ENCODE measurements around the gene SLC44A5.

SLC44A5 gene

GRCh38 chr1:75327395-75327794 is 283.5 kb downstream of the SLC44A5 start:
- H3K9me3 ChIP-seq (ENCODE audit: control insufficient read depth in 5 of 5, low read length in 5 of 5), result peaks cover 0 to 2% (median 0%) of the 10 kb centered on the region in 5 donors
- no peaks in the 10 kb centered on the region for H3K27me3 ChIP-seq (ENCODE audit: control insufficient read depth in 5 of 5, insufficient read depth in 4 of 5, low read length in 5 of 5)
- no peak overlapping the region for H3K4me3 ChIP-seq (ENCODE audit: low read depth in 1 of 5, low read length in 5 of 5)
- no peak overlapping the region for H3K9ac ChIP-seq (ENCODE audit: low read length in 5 of 5)
- no peak overlapping the region for H3K27ac ChIP-seq (ENCODE audit: low read depth, low read length)
- no peaks in the 10 kb centered on the region for H3K4me1 ChIP-seq (ENCODE audit: control insufficient read depth in 5 of 5, insufficient read depth in 5 of 5, low read length in 5 of 5)
- no peaks in the 10 kb centered on the region for H3K36me3 ChIP-seq (ENCODE audit: control insufficient read depth in 5 of 5, insufficient read depth in 5 of 5, low read length in 5 of 5)

GRCh38 chr1:75317976-75318375 is 292.9 kb downstream of the SLC44A5 start:
- Histone ChIP-seq H3K27me3 (ENCODE audit: control insufficient read depth in 5 of 5, insufficient read depth in 4 of 5, low read length in 5 of 5) (no peaks in the 10 kb centered on the region), H3K9ac (ENCODE audit: low read length in 5 of 5) (no peak overlapping the region), H3K36me3 (ENCODE audit: control insufficient read depth in 5 of 5, insufficient read depth in 5 of 5, low read length in 5 of 5) (no peaks in the 10 kb centered on the region), H3K4me1 (ENCODE audit: control insufficient read depth in 5 of 5, insufficient read depth in 5 of 5, low read length in 5 of 5) (no peaks in the 10 kb centered on the region), H3K4me3 (ENCODE audit: low read depth in 1 of 5, low read length in 5 of 5) (no peak overlapping the region), H3K9me3 (ENCODE audit: control insufficient read depth in 5 of 5, low read length in 5 of 5) (peaks cover 0 to 5% (median 3%) of the 10 kb centered on the region in 5 donors), H3K27ac (ENCODE audit: low read depth, low read length) (no peak overlapping the region)

GRCh38 chr1:75316230-75316629 is 294.7 kb downstream of the SLC44A5 start:
- no peaks in the 10 kb centered on the region for H3K27me3 ChIP-seq (ENCODE audit: control insufficient read depth in 5 of 5, insufficient read depth in 4 of 5, low read length in 5 of 5)
- no peaks in the 10 kb centered on the region for H3K4me1 ChIP-seq (ENCODE audit: control insufficient read depth in 5 of 5, insufficient read depth in 5 of 5, low read length in 5 of 5)
- H3K27ac ChIP-seq (ENCODE audit: low read depth, low read length), result no peak overlapping the region
- peaks cover 0 to 3% (median under 1%) of the 10 kb centered on the region in 5 donors for H3K9me3 ChIP-seq (ENCODE audit: control insufficient read depth in 5 of 5, low read length in 5 of 5)
- no peak overlapping the region for H3K4me3 ChIP-seq (ENCODE audit: low read depth in 1 of 5, low read length in 5 of 5)
- no peaks in the 10 kb centered on the region for H3K36me3 ChIP-seq (ENCODE audit: control insufficient read depth in 5 of 5, insufficient read depth in 5 of 5, low read length in 5 of 5)
- no peak overlapping the region for H3K9ac ChIP-seq (ENCODE audit: low read length in 5 of 5)

- Histone ChIP-seq H3K27ac (ENCODE audit: low read depth, low read length) (no peak overlapping the region), H3K4me1 (ENCODE audit: control insufficient read depth in 5 of 5, insufficient read depth in 5 of 5, low read length in 5 of 5) (no peaks in the 10 kb centered on the region), H3K27me3 (ENCODE audit: control insufficient read depth in 5 of 5, insufficient read depth in 4 of 5, low read length in 5 of 5) (no peaks in the 10 kb centered on the region), H3K9ac (ENCODE audit: low read length in 5 of 5) (no peak overlapping the region), H3K36me3 (ENCODE audit: control insufficient read depth in 5 of 5, insufficient read depth in 5 of 5, low read length in 5 of 5) (no peaks in the 10 kb centered on the region), H3K4me3 (ENCODE audit: low read depth in 1 of 5, low read length in 5 of 5) (no peak overlapping the region), H3K9me3 (ENCODE audit: control insufficient read depth in 5 of 5, low read length in 5 of 5) (no peaks in the 10 kb centered on the region)
Measured at GRCh38 chr1:75312620-75313019, 298.3 kb downstream of the SLC44A5 start.

GRCh38 chr1:75310067-75310466 is 300.8 kb downstream of the SLC44A5 start:
- no peaks in the 10 kb centered on the region for H3K4me1 ChIP-seq (ENCODE audit: control insufficient read depth in 5 of 5, insufficient read depth in 5 of 5, low read length in 5 of 5)
- H3K27me3 ChIP-seq (ENCODE audit: control insufficient read depth in 5 of 5, insufficient read depth in 4 of 5, low read length in 5 of 5), result no peaks in the 10 kb centered on the region
- no peak overlapping the region for H3K9ac ChIP-seq (ENCODE audit: low read length in 5 of 5)
- H3K9me3 ChIP-seq (ENCODE audit: control insufficient read depth in 5 of 5, low read length in 5 of 5), result no peaks in the 10 kb centered on the region
- no peak overlapping the region for H3K4me3 ChIP-seq (ENCODE audit: low read depth in 1 of 5, low read length in 5 of 5)
- no peaks in the 10 kb centered on the region for H3K36me3 ChIP-seq (ENCODE audit: control insufficient read depth in 5 of 5, insufficient read depth in 5 of 5, low read length in 5 of 5)
- H3K27ac ChIP-seq (ENCODE audit: low read depth, low read length), result no peak overlapping the region

- Histone ChIP-seq H3K27me3 (ENCODE audit: control insufficient read depth in 5 of 5, insufficient read depth in 4 of 5, low read length in 5 of 5) (no peaks in the 10 kb centered on the region), H3K36me3 (ENCODE audit: control insufficient read depth in 5 of 5, insufficient read depth in 5 of 5, low read length in 5 of 5) (no peaks in the 10 kb centered on the region), H3K9me3 (ENCODE audit: control insufficient read depth in 5 of 5, low read length in 5 of 5) (no peaks in the 10 kb centered on the region), H3K9ac (ENCODE audit: low read length in 5 of 5) (no peak overlapping the region), H3K4me1 (ENCODE audit: control insufficient read depth in 5 of 5, insufficient read depth in 5 of 5, low read length in 5 of 5) (no peaks in the 10 kb centered on the region), H3K4me3 (ENCODE audit: low read depth in 1 of 5, low read length in 5 of 5) (no peak overlapping the region), H3K27ac (ENCODE audit: low read depth, low read length) (no peak overlapping the region)
Measured at GRCh38 chr1:75308365-75308764, 302.5 kb downstream of the SLC44A5 start.

GRCh38 chr1:75305061-75305460 is 305.9 kb downstream of the SLC44A5 start:
- Histone ChIP-seq H3K27me3 (ENCODE audit: control insufficient read depth in 5 of 5, insufficient read depth in 4 of 5, low read length in 5 of 5) (no peaks in the 10 kb centered on the region), H3K36me3 (ENCODE audit: control insufficient read depth in 5 of 5, insufficient read depth in 5 of 5, low read length in 5 of 5) (no peaks in the 10 kb centered on the region), H3K9ac (ENCODE audit: low read length in 5 of 5) (no peak overlapping the region), H3K27ac (ENCODE audit: low read depth, low read length) (no peak overlapping the region), H3K4me3 (ENCODE audit: low read depth in 1 of 5, low read length in 5 of 5) (no peak overlapping the region), H3K9me3 (ENCODE audit: control insufficient read depth in 5 of 5, low read length in 5 of 5) (no peaks in the 10 kb centered on the region), H3K4me1 (ENCODE audit: control insufficient read depth in 5 of 5, insufficient read depth in 5 of 5, low read length in 5 of 5) (no peaks in the 10 kb centered on the region)

GRCh38 chr1:75293270-75293669 is 317.6 kb downstream of the SLC44A5 start:
- Histone ChIP-seq H3K27me3 (ENCODE audit: control insufficient read depth in 5 of 5, insufficient read depth in 4 of 5, low read length in 5 of 5) (no peaks in the 10 kb centered on the region), H3K27ac (ENCODE audit: low read depth, low read length) (no peak overlapping the region), H3K9me3 (ENCODE audit: control insufficient read depth in 5 of 5, low read length in 5 of 5) (no peaks in the 10 kb centered on the region), H3K36me3 (ENCODE audit: control insufficient read depth in 5 of 5, insufficient read depth in 5 of 5, low read length in 5 of 5) (no peaks in the 10 kb centered on the region), H3K4me3 (ENCODE audit: low read depth in 1 of 5, low read length in 5 of 5) (no peak overlapping the region), H3K9ac (ENCODE audit: low read length in 5 of 5) (no peak overlapping the region), H3K4me1 (ENCODE audit: control insufficient read depth in 5 of 5, insufficient read depth in 5 of 5, low read length in 5 of 5) (no peaks in the 10 kb centered on the region)

GRCh38 chr1:75292013-75292412 is 318.9 kb downstream of the SLC44A5 start:
- no peak overlapping the region for H3K27ac ChIP-seq (ENCODE audit: low read depth, low read length)

GRCh38 chr1:75276385-75276784 is 334.5 kb downstream of the SLC44A5 start:
- no peaks in the 10 kb centered on the region for H3K36me3 ChIP-seq (ENCODE audit: control insufficient read depth in 5 of 5, insufficient read depth in 5 of 5, low read length in 5 of 5)
- no peaks in the 10 kb centered on the region for H3K4me1 ChIP-seq (ENCODE audit: control insufficient read depth in 5 of 5, insufficient read depth in 5 of 5, low read length in 5 of 5)
- no peak overlapping the region for H3K9ac ChIP-seq (ENCODE audit: low read length in 5 of 5)
- no peak overlapping the region for H3K4me3 ChIP-seq (ENCODE audit: low read depth in 1 of 5, low read length in 5 of 5)
- H3K27ac ChIP-seq (ENCODE audit: low read depth, low read length), result no peak overlapping the region
- H3K27me3 ChIP-seq (ENCODE audit: control insufficient read depth in 5 of 5, insufficient read depth in 4 of 5, low read length in 5 of 5), result no peaks in the 10 kb centered on the region
- H3K9me3 ChIP-seq (ENCODE audit: control insufficient read depth in 5 of 5, low read length in 5 of 5), result no peaks in the 10 kb centered on the region

More at GRCh38 chr1:75292013-75292412, 318.9 kb downstream of the SLC44A5 start:
- H3K9ac ChIP-seq (ENCODE audit: low read length in 5 of 5), result no peak overlapping the region
- no peaks in the 10 kb centered on the region for H3K27me3 ChIP-seq (ENCODE audit: control insufficient read depth in 5 of 5, insufficient read depth in 4 of 5, low read length in 5 of 5)
- no peaks in the 10 kb centered on the region for H3K9me3 ChIP-seq (ENCODE audit: control insufficient read depth in 5 of 5, low read length in 5 of 5)
- no peaks in the 10 kb centered on the region for H3K4me1 ChIP-seq (ENCODE audit: control insufficient read depth in 5 of 5, insufficient read depth in 5 of 5, low read length in 5 of 5)
- H3K36me3 ChIP-seq (ENCODE audit: control insufficient read depth in 5 of 5, insufficient read depth in 5 of 5, low read length in 5 of 5), result no peaks in the 10 kb centered on the region
- no peak overlapping the region for H3K4me3 ChIP-seq (ENCODE audit: low read depth in 1 of 5, low read length in 5 of 5)

GRCh38 chr1:75275631-75276030 is 335.3 kb downstream of the SLC44A5 start:
- no peaks in the 10 kb centered on the region for H3K36me3 ChIP-seq (ENCODE audit: control insufficient read depth in 5 of 5, insufficient read depth in 5 of 5, low read length in 5 of 5)
- no peak overlapping the region for H3K4me3 ChIP-seq (ENCODE audit: low read depth in 1 of 5, low read length in 5 of 5)
- H3K9me3 ChIP-seq (ENCODE audit: control insufficient read depth in 5 of 5, low read length in 5 of 5), result no peaks in the 10 kb centered on the region
- no peak overlapping the region for H3K9ac ChIP-seq (ENCODE audit: low read length in 5 of 5)
- H3K27ac ChIP-seq (ENCODE audit: low read depth, low read length), result no peak overlapping the region
- H3K27me3 ChIP-seq (ENCODE audit: control insufficient read depth in 5 of 5, insufficient read depth in 4 of 5, low read length in 5 of 5), result no peaks in the 10 kb centered on the region
- H3K4me1 ChIP-seq (ENCODE audit: control insufficient read depth in 5 of 5, insufficient read depth in 5 of 5, low read length in 5 of 5), result no peaks in the 10 kb centered on the region

All from subcutaneous abdominal adipose tissue (tissue), 5 donors.